ENCODE data around the gene PRIMPOL. TPM values are rescaled to one million over a fixed set of nuclear protein-coding genes. Genes with fewer than 3 reads are reported as not detected.

PRIMPOL gene
- total and polyA plus RNA-seq, 9 of the 15 experiments (the other 6 are each of a cell fraction or from before 2014, with no cell fraction given) = 11.0 to 32.0 (median 16.1) TPM

DNA sequence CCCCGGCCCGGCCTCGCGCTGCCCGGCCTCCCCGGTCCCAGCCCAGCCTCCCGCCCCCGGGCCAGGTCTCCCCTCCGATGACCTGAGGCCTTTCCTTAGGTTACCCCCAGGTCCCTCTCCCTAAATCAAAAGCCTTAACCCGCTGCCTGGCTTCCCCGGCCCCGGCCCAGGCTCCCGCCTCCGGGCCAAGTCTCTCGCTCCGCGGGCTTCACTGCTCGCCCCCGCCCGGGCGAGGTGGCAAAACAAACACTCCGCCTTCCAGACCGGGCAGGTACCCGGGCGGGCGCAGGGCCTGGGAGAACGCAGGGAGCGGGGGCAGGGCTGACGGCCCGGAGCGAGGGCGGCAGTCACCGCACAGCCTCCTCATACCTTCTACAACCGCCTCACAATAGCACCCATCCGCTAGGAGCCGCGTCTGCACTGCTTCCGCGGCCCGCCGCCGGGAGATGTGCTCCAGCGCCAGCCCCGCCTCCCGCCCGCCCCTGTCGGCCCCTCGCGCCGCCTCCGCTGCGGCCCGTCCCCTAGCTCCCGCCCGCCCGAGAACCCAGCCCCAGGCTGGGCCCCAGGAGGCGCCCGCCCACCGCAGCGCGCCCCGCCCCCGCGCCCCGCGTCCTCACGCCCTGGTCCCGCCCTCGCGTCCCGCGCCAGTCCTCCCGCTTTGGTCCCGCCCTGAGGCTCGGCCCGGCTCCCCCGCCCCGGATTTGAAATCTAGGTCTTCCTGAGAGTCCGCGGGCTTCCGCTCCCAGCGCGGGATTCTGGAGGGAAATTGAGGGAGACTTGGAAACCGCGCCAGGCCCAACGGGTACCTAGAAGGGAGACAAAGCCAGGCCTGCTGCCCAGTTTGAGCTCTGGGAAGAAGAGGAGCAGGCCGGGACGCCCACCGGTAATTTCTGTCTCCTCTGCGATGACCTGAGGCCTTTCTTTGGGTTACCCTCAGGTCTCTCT is at the start of gene PRIMPOL, which contains the start of gene CASP3 (continued):
- TF ChIP-seq ZBTB5 (IDR thresholded peaks at IDR 0.05) = peak; percentile 92
- peak; percentile 75 for TF ChIP-seq ZNF263 (CRISPR knock-in tag; IDR thresholded peaks at IDR 0.05; ENCODE audit: borderline replicate concordance)
- TF ChIP-seq PPARD (CRISPR knock-in tag; IDR thresholded peaks at IDR 0.05) = no peak
- TF ChIP-seq CTCFL (IDR thresholded peaks at IDR 0.05; ENCODE audit: borderline replicate concordance, insufficient read depth, low read depth, low read length, poor library complexity, severe bottlenecking) = peak; percentile 77
- TF ChIP-seq SFPQ (IDR thresholded peaks at IDR 0.05; ENCODE audit: low read depth, low read length) = no peak
- TF ChIP-seq ZNF644 (tag; IDR thresholded peaks at IDR 0.05; ENCODE audit: low read depth) = no peak
- TF ChIP-seq, protein P1, sequence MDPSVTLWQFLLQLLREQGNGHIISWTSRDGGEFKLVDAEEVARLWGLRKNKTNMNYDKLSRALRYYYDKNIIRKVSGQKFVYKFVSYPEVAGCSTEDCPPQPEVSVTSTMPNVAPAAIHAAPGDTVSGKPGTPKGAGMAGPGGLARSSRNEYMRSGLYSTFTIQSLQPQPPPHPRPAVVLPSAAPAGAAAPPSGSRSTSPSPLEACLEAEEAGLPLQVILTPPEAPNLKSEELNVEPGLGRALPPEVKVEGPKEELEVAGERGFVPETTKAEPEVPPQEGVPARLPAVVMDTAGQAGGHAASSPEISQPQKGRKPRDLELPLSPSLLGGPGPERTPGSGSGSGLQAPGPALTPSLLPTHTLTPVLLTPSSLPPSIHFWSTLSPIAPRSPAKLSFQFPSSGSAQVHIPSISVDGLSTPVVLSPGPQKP (CRISPR knock-in tag; IDR thresholded peaks at IDR 0.05) = no peak
- no peak for TF ChIP-seq BRD4 (IDR thresholded peaks at IDR 0.05)
- TF ChIP-seq SP1 (CRISPR knock-in tag; IDR thresholded peaks at IDR 0.05) = no peak
- TF ChIP-seq ZNF57 (CRISPR knock-in tag; IDR thresholded peaks at IDR 0.05) = no peak
- no peak; the same call in 1 of the 2 replicates for TF ChIP-seq CREB1 (IDR thresholded peaks at IDR 0.05)
- TF ChIP-seq CREB1 (CRISPR knock-in tag; IDR thresholded peaks at IDR 0.05) = peak; percentile 74; the same call in 1 of the 2 replicates
- no peak for TF ChIP-seq EZH2 (IDR thresholded peaks at IDR 0.05; ENCODE audit: borderline replicate concordance, low read depth, low read length)
- TF ChIP-seq FOSL1 (tag; conservative IDR thresholded peaks at IDR 0.05) = 0 out of 2 replicates have a peak, but pooled peaks have one; percentile 22
- TF ChIP-seq SMC3 (conservative IDR thresholded peaks at IDR 0.05; ENCODE audit: insufficient read depth, low read depth, low read length) = no peak
- no peak for TF ChIP-seq ZNF23 (CRISPR knock-in tag; IDR thresholded peaks at IDR 0.05)
- 0 out of 2 replicates have a peak, but pooled peaks have one; percentile 4 for TF ChIP-seq JUN (IDR thresholded peaks at IDR 0.05; ENCODE audit: borderline replicate concordance, low read depth, low read length)
- no peak for TF ChIP-seq JUN (CRISPR knock-in tag; IDR thresholded peaks at IDR 0.05; ENCODE audit: borderline replicate concordance)
- TF ChIP-seq ZNF347 (CRISPR knock-in tag; IDR thresholded peaks at IDR 0.05; ENCODE audit: low read depth) = no peak
- TF ChIP-seq STAG1 (CRISPR knock-in tag; IDR thresholded peaks at IDR 0.05; ENCODE audit: borderline replicate concordance) = no peak

All from K562 (cell line).